ENCODE measurements around the gene RARG. TPM values are rescaled to one million over a fixed set of nuclear protein-coding genes. Genes with fewer than 3 reads are reported as not detected.

Gene RARG
- total RNA-seq, 4 donors from 2014 or later, result 2.6 to 15.4 (median 7.6) TPM; not detected in 1

GRCh38 chr12:53182903-53183302 lies 49.1 kb downstream of the RARG start:
- no peaks in the 10 kb centered on the region for H3K9me3 ChIP-seq
- H3K4me1 ChIP-seq, result peaks cover 30 to 35% (median 34%) of the 10 kb centered on the region in 4 donors
- DNase-seq, result no peak
- TF ChIP-seq POLR2A (IDR thresholded peaks at IDR 0.05) (no peak), CTCF (IDR thresholded peaks at IDR 0.05) (no peak), POLR2AphosphoS5 (IDR thresholded peaks at IDR 0.05) (no peak), EP300 (IDR thresholded peaks at IDR 0.05; ENCODE audit: low read depth) (no peak)
- H3K36me3 ChIP-seq, result peaks cover 0 to 41% (median 20%) of the 10 kb centered on the region in 4 donors
- intact Hi-C loops (cut with DNase I; ENCODE audit: low total_unique reads) (no loop called here), in situ Hi-C loops (cut with MboI; ENCODE audit: low pct_ligation_motif_present in 1 of 4, low pct_unique_long_range_greater_than_20kb in 1 of 4, low sequenced_read_pairs in 3 of 4) (loop anchor here in 2 of 4 donors (10.0 to 25.0 kb wide), 2 partner anchors 118 to 121 kb away; partner anchors contain the start of gene TNS2 (in 1 of the 2))
- H3K4me3 ChIP-seq, result peak overlapping the region in 1 of 4 donors; percentile 90
- 33 to 44% methylated on average over 2 of the region's 2 CpGs for WGBS, 2 donors (ENCODE audit: low coverage in 1 of 2)
- no peaks in the 10 kb centered on the region for H3K27me3 ChIP-seq
- peak overlapping the region; percentile 23 to 95 (median 62) for H3K27ac ChIP-seq

- in situ Hi-C loops (cut with MboI; ENCODE audit: low pct_ligation_motif_present in 1 of 4, low pct_unique_long_range_greater_than_20kb in 1 of 4, low sequenced_read_pairs in 3 of 4), result loop anchor here in 2 of 4 donors (10.0 to 25.0 kb wide), 2 partner anchors 117 to 120 kb away; partner anchors contain the start of gene TNS2 (in 1 of the 2)
- H3K4me1 ChIP-seq, result peaks cover 30 to 35% (median 34%) of the 10 kb centered on the region in 4 donors
- H3K4me3 ChIP-seq, result peak overlapping the region in 2 of 4 donors; percentile 83 to 90
Observed at GRCh38 chr12:53181935-53182334, 50.1 kb downstream of the RARG start.

GRCh38 chr12:53180931-53181645 lies 50.9 kb downstream of the RARG start:
- no peak for TF ChIP-seq POLR2AphosphoS5 (IDR thresholded peaks at IDR 0.05)
- no peak for TF ChIP-seq EP300 (IDR thresholded peaks at IDR 0.05; ENCODE audit: low read depth)
- no peak for TF ChIP-seq POLR2A (IDR thresholded peaks at IDR 0.05)
- no peak for TF ChIP-seq CTCF (IDR thresholded peaks at IDR 0.05)
- in situ Hi-C loops (cut with MboI; ENCODE audit: low pct_ligation_motif_present in 1 of 4, low pct_unique_long_range_greater_than_20kb in 1 of 4, low sequenced_read_pairs in 3 of 4) (loop anchor here in 2 of 4 donors (10.0 to 25.0 kb wide), 2 partner anchors 116 to 119 kb away; partner anchors contain the start of gene TNS2 (in 1 of the 2)), intact Hi-C loops (cut with DNase I; ENCODE audit: low total_unique reads) (no loop called here)
- Histone ChIP-seq H3K27ac (peak overlapping the region; percentile 92 to 99 (median 96)), H3K9me3 (no peaks in the 10 kb centered on the region), H3K4me3 (peak overlapping the region; percentile 72 to 90 (median 82)), H3K27me3 (no peaks in the 10 kb centered on the region), H3K36me3 (peaks cover 0 to 22% (median 8%) of the 10 kb centered on the region in 4 donors), H3K4me1 (peaks cover 30 to 35% (median 34%) of the 10 kb centered on the region in 4 donors)
- 3 to 5% methylated on average over 7 to 21 of the region's 57 CpGs for WGBS, 2 donors (ENCODE audit: low coverage in 1 of 2)
- peak; percentile 75 for DNase-seq

More at GRCh38 chr12:53181935-53182334, 50.1 kb downstream of the RARG start:
- H3K27ac ChIP-seq, result peak overlapping the region; percentile 92 to 99 (median 96)
- DNase-seq, result no peak
- H3K27me3 ChIP-seq, result no peaks in the 10 kb centered on the region
- H3K9me3 ChIP-seq, result no peaks in the 10 kb centered on the region
- intact Hi-C loops (cut with DNase I; ENCODE audit: low total_unique reads), result no loop called here
- H3K36me3 ChIP-seq, result peaks cover 0 to 31% (median 14%) of the 10 kb centered on the region in 4 donors
- no peak for TF ChIP-seq CTCF (IDR thresholded peaks at IDR 0.05)
- TF ChIP-seq EP300 (IDR thresholded peaks at IDR 0.05; ENCODE audit: low read depth), result no peak
- no peak for TF ChIP-seq POLR2AphosphoS5 (IDR thresholded peaks at IDR 0.05)
- TF ChIP-seq POLR2A (IDR thresholded peaks at IDR 0.05), result no peak
- 53 to 70% methylated on average over 2 of the region's 2 CpGs for WGBS, 2 donors (ENCODE audit: low coverage in 1 of 2)

GRCh38 chr12:53180220-53180930 lies 51.6 kb downstream of the RARG start, which contains the start of the genes CSAD and ZNF740:
Gene CSAD (minus strand): TSS chr12:53180925. CDS start chr12:53173470, 7,455 bp downstream.
Gene ZNF740 (plus strand): TSS chr12:53180722. CDS start chr12:53181984, 1,262 bp downstream.
- Histone ChIP-seq H3K9me3 (no peaks in the 10 kb centered on the region), H3K4me3 (peak within 1 kb of the TSS; percentile 72 to 90 (median 82)), H3K4me1 (peaks cover 33 to 41% (median 36%) of the 10 kb centered on the region in 4 donors), H3K27me3 (no peaks in the 10 kb centered on the region), H3K36me3 (peaks cover 0 to 16% (median 5%) of the 10 kb centered on the region in 4 donors), H3K27ac (peak within 1 kb of the TSS; percentile 92 to 99 (median 96))
- DNase-seq, result peak; percentile 98
- in situ Hi-C loops (cut with MboI; ENCODE audit: low pct_ligation_motif_present in 1 of 4, low pct_unique_long_range_greater_than_20kb in 1 of 4, low sequenced_read_pairs in 3 of 4), result loop anchor here in 2 of 4 donors (10.0 to 25.0 kb wide), 2 partner anchors 116 to 118 kb away; partner anchors contain the start of gene TNS2 (in 1 of the 2)
- WGBS, 2 donors (ENCODE audit: low coverage in 1 of 2), result 1% methylated on average over 45 of the region's 70 CpGs; no CpG with 5 or more reads in 1 of the 2 donors
- intact Hi-C loops (cut with DNase I; ENCODE audit: low total_unique reads), result no loop called here
- TF ChIP-seq POLR2A (IDR thresholded peaks at IDR 0.05), result peak; percentile 85
- no peak for TF ChIP-seq CTCF (IDR thresholded peaks at IDR 0.05)
- TF ChIP-seq POLR2AphosphoS5 (IDR thresholded peaks at IDR 0.05), result peak; percentile 62 to 89 (median 73)

Measured in transverse colon (tissue), 4 donors.